IMR-90 (cell line): ENCODE results near the gene CACNA2D3. TPM values are rescaled to one million over a fixed set of nuclear protein-coding genes. Genes with fewer than 3 reads are reported as not detected.

Experiments used
- ATAC-seq: fragments of 200-7000 bp; cut with Tn5 transposase; 2 replicates; pipeline ENCODE4 v1.9.1; 2020; ENCODE audit warnings: low read depth, mild to moderate bottlenecking, moderate library complexity
- BruUV-seq: library from RNA; stranded (reverse); fragments of 400-500 nt; replicated peaks from 2 replicates; lab custom pipeline; 2021; lab: Mats Ljungman, UMichigan
- CTCF ChIA-PET: fragments of 300-600 bp; formaldehyde crosslinking; extraction: SDS; loops from one replicate; lab custom pipeline; 2021; ENCODE audit warnings: antibody characterized with exemption; lab: Yijun Ruan, JAX
- POLR2A ChIA-PET: fragments of 300-600 bp; sonication (Branson Sonifier 250); formaldehyde crosslinking; loops from one replicate; lab custom pipeline; 2022; ENCODE audit warnings: antibody characterized with exemption; ENCODE audit not compliant: unreplicated experiment; lab: Charles Lee
- DNase-seq: peaks from one replicate; pipeline ENCODE4 v3.0.0; 2013
- H2AFZ ChIP-seq: replicated peaks from 2 replicates; pipeline ENCODE3; 2013; ENCODE audit warnings: low read length, mild to moderate bottlenecking; ENCODE audit not compliant: poor library complexity
- H2AK5ac ChIP-seq: 2 replicates; pipeline ENCODE4 v1.6.1; 2013; ENCODE audit warnings: low read depth, low read length, inconsistent platforms
- H2AK9ac ChIP-seq: replicated peaks from 2 replicates; pipeline ENCODE3; 2013; ENCODE audit warnings: mild to moderate bottlenecking, low read depth, low read length, moderate library complexity; ENCODE audit not compliant: poor library complexity
- H2BK120ac ChIP-seq: 2 replicates; pipeline ENCODE4 v1.6.1; 2013; ENCODE audit warnings: low read depth, low read length, inconsistent platforms
- H2BK15ac ChIP-seq: 3 replicates; pipeline ENCODE4 v1.6.1; 2013; ENCODE audit warnings: low read depth, low read length, inconsistent platforms
- H2BK20ac ChIP-seq: 2 replicates; pipeline ENCODE4 v1.6.1; 2013; ENCODE audit warnings: low read depth, mild to moderate bottlenecking, inconsistent platforms, low read length, moderate library complexity
- H2BK5ac ChIP-seq: 2 replicates; pipeline ENCODE4 v1.6.1; 2013; ENCODE audit warnings: mild to moderate bottlenecking, low read depth, low read length, inconsistent platforms; ENCODE audit not compliant: poor library complexity, severe bottlenecking
- H3K14ac ChIP-seq: replicated peaks from 2 replicates; pipeline ENCODE4 v1.6.1; 2013; ENCODE audit warnings: low read depth, low read length, inconsistent platforms
- H3K18ac ChIP-seq: 2 replicates; pipeline ENCODE4 v1.6.1; 2013; ENCODE audit warnings: low read depth, low read length, control low read depth
- H3K23ac ChIP-seq: 2 replicates; pipeline ENCODE4 v1.6.1; 2013; ENCODE audit warnings: low read depth, low read length, inconsistent platforms
- H3K27ac ChIP-seq: 2 replicates; pipeline ENCODE4 v1.5.1; 2013; ENCODE audit warnings: mild to moderate bottlenecking, control low read depth, low read length; ENCODE audit not compliant: insufficient read depth
- H3K27me3 ChIP-seq: 2 replicates; pipeline ENCODE4 v1.6.1; 2013; ENCODE audit warnings: low read length; ENCODE audit not compliant: control insufficient read depth, insufficient read depth
- H3K36me3 ChIP-seq: 2 replicates; pipeline ENCODE4 v1.6.1; 2013; ENCODE audit warnings: low read length, mixed read lengths; ENCODE audit not compliant: control insufficient read depth, insufficient read depth
- H3K4ac ChIP-seq: 2 replicates; pipeline ENCODE4 v1.6.1; 2013; ENCODE audit warnings: low read depth, low read length, inconsistent platforms
- H3K4me1 ChIP-seq: 2 replicates; pipeline ENCODE4 v1.6.1; 2013; ENCODE audit warnings: low read length, mixed read lengths; ENCODE audit not compliant: control insufficient read depth, insufficient read depth
- H3K4me2 ChIP-seq: 2 replicates; pipeline ENCODE4 v1.6.1; 2013; ENCODE audit warnings: low read depth, mild to moderate bottlenecking, control low read depth, low read length, moderate library complexity
- H3K4me3 ChIP-seq: 2 replicates; pipeline ENCODE4 v1.5.1; 2013; ENCODE audit warnings: low read depth, mild to moderate bottlenecking, control low read depth, low read length, moderate library complexity; ENCODE audit not compliant: insufficient read depth
- H3K56ac ChIP-seq: 2 replicates; pipeline ENCODE4 v1.6.1; 2013; ENCODE audit warnings: low read length, inconsistent platforms; ENCODE audit not compliant: insufficient read depth; ENCODE audit errors: extremely low read depth
- H3K79me1 ChIP-seq, 2 experiments: 2 replicates each; pipeline ENCODE4 v1.6.1; 2013; ENCODE audit warnings: low read length in 2 of 2, inconsistent platforms in 1 of 2, low read depth in 1 of 2
- H3K9ac ChIP-seq: 2 replicates; pipeline ENCODE4 v1.6.1; 2013; ENCODE audit warnings: low read depth, low read length, control low read depth
- H3K9me1 ChIP-seq: 2 replicates; pipeline ENCODE4 v1.6.1; 2013; ENCODE audit warnings: low read length, inconsistent platforms; ENCODE audit not compliant: insufficient read depth
- H3K9me3 ChIP-seq: 2 replicates; pipeline ENCODE4 v1.6.1; 2013; ENCODE audit warnings: low read length; ENCODE audit not compliant: control insufficient read depth, insufficient read depth
- H4K20me1 ChIP-seq: 2 replicates; pipeline ENCODE4 v1.6.1; 2013; ENCODE audit warnings: low read length, inconsistent platforms; ENCODE audit not compliant: insufficient read depth
- H4K5ac ChIP-seq: 2 replicates; pipeline ENCODE4 v1.6.1; 2013; ENCODE audit warnings: mild to moderate bottlenecking, low read depth, low read length, control low read depth
- H4K8ac ChIP-seq, 2 experiments: 2 replicates each; pipeline ENCODE4 v1.6.1; 2013; ENCODE audit warnings: low read depth in 2 of 2, low read length in 2 of 2, control low read depth in 1 of 2, inconsistent platforms in 1 of 2
- H4K91ac ChIP-seq: 2 replicates; pipeline ENCODE4 v1.6.1; 2013; ENCODE audit warnings: low read depth, low read length, inconsistent platforms; ENCODE audit not compliant: insufficient read depth
- BHLHE40 ChIP-seq: fragments of 150-350 bp; IDR thresholded peaks from 2 replicates; pipeline ENCODE4 v1.6.1; 2016; ENCODE audit warnings: mild to moderate bottlenecking, low read depth, low read length
- CHD1 ChIP-seq: IDR thresholded peaks from 2 replicates; pipeline ENCODE4 v1.6.1; 2012; ENCODE audit warnings: low read depth, low read length, improper control_type of control experiment
- ELK1 ChIP-seq: fragments of 150-350 bp; IDR thresholded peaks from 2 replicates; pipeline ENCODE4 v1.6.1; 2016; ENCODE audit warnings: low read depth, mild to moderate bottlenecking, low read length, moderate library complexity, borderline replicate concordance
- FOS ChIP-seq: fragments of 150-350 bp; IDR thresholded peaks from 2 replicates; pipeline ENCODE4 v1.6.1; 2016; ENCODE audit warnings: low read depth, low read length
- MAFK ChIP-seq: IDR thresholded peaks from 2 replicates; pipeline ENCODE4 v1.6.1; 2012; ENCODE audit warnings: low read depth, low read length, improper control_type of control experiment
- MAZ ChIP-seq: IDR thresholded peaks from 2 replicates; pipeline ENCODE4 v1.6.1; 2012; ENCODE audit warnings: low read depth, mild to moderate bottlenecking, low read length, improper control_type of control experiment, moderate library complexity, borderline replicate concordance
- NFE2L2 ChIP-seq: fragments of 150-350 bp; IDR thresholded peaks from 2 replicates; pipeline ENCODE4 v1.6.1; 2016; ENCODE audit warnings: low read depth, mild to moderate bottlenecking, low read length
- POLR2A ChIP-seq: IDR thresholded peaks from 2 replicates; pipeline ENCODE4 v1.6.1; 2012; ENCODE audit warnings: mild to moderate bottlenecking, low read depth, low read length
- RAD21 ChIP-seq: IDR thresholded peaks from 2 replicates; pipeline ENCODE4 v1.6.1; 2012; ENCODE audit warnings: low read length, improper control_type of control experiment
- RFX5 ChIP-seq: IDR thresholded peaks from 2 replicates; pipeline ENCODE4 v1.8.0; 2012; ENCODE audit warnings: low read depth, mild to moderate bottlenecking, low read length, moderate library complexity
- SMC3 ChIP-seq: fragments of 150-350 bp; IDR thresholded peaks from 2 replicates; pipeline ENCODE4 v1.6.1; 2016; ENCODE audit warnings: low read depth, mild to moderate bottlenecking, antibody characterized with exemption, low read length, moderate library complexity
- WGBS, 2 experiments: methylation state at CpG; one replicate each; pipeline versions ENCODE4 v1.1.5 to v1.1.7; 2013; ENCODE audit warnings: missing lambda C conversion rate in 2 of 2; ENCODE audit not compliant: insufficient read length in 1 of 2; ENCODE audit errors: extremely low coverage in 2 of 2; 5-methylcytosine and 5-hydroxymethylcytosine counted together
- dilution Hi-C: fragments of 300-500 bp; cut with HindIII; formaldehyde crosslinking; loops from one replicate; pipeline ENCODE4 v1.14.3; 2018; ENCODE audit warnings: low sequenced_read_pairs; ENCODE audit not compliant: unreplicated experiment
- in situ Hi-C: fragments of 300-500 bp; cut with MboI; formaldehyde crosslinking; loops from 3 replicates; pipeline ENCODE4 v1.14.3; 2019; ENCODE audit warnings: low sequenced_read_pairs, inconsistent platforms, mixed read lengths
- intact Hi-C: fragments of 100-400 bp; cut with micrococcal nuclease; formaldehyde crosslinking; loops from 2 replicates; pipeline ENCODE4 v1.10.0; 2022
- polyA plus RNA-seq, 3 experiments: library from polyadenylated mRNA; depleted of rRNA; stranded (reverse); fragments of >200 nt; gene quantifications; 2 replicates each; pipeline ENCODE4 v1.2.3, GENCODE V29; 2012; ENCODE audit warnings: low replicate concordance in 1 of 3
- total RNA-seq: library from RNA; depleted of rRNA; stranded (reverse); fragments of >200 nt; gene quantifications from 2 replicates; pipeline ENCODE4 v1.2.3, GENCODE V29; 2012
- TF ChIP-seq, protein P1 (sequence below): conservative IDR thresholded peaks from 2 replicates; pipeline ENCODE4 v1.5.1; 2012; ENCODE audit warnings: mild to moderate bottlenecking, low read depth, low read length, improper control_type of control experiment
- TF ChIP-seq, protein P2 (sequence below): fragments of 150-350 bp; IDR thresholded peaks from 2 replicates; pipeline ENCODE4 v1.6.1; 2017; ENCODE audit warnings: mild to moderate bottlenecking, antibody characterized with exemption, low read length, low read depth

CACNA2D3 gene
- total and polyA plus RNA-seq, 2 of the 4 experiments (the other 2 are of a cell fraction), result 0.36 to 0.41 TPM

DNA sequence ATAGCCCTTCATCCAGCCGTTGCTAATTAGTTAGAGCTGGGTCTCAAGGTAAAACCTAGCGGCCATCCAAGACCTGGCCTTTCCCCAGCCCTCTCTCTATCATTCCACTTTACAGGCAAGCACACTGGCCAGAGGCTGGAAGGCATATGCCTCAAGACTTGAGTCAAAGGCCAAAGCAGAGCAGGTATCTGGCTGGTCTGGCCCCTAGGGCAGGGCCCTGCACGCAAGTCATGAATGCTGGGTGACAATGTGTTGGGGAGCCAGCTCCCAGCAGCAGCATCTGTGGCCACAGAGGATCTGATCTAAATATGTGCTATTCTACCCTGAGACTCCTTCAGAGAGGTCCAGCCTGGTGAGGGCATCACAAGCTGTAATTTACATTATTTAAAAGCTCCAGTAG is 691.9 kb downstream of the CACNA2D3 start:
- no peak overlapping the region for H2BK5ac ChIP-seq
- H3K4me1 ChIP-seq, result peaks cover 10% of the 10 kb centered on the region
- BruUV-seq, result no TSS peak
- H3K27me3 ChIP-seq, result peaks cover 3% of the 10 kb centered on the region; the same call in 1 of the 2 replicates
- no peak overlapping the region for H2BK15ac ChIP-seq
- H3K36me3 ChIP-seq, result no peaks in the 10 kb centered on the region
- H3K9ac ChIP-seq, result no peak overlapping the region
- no peak overlapping the region for H2BK20ac ChIP-seq
- in situ Hi-C loops (no loop called here), dilution Hi-C loops (no loop called here), intact Hi-C loops (no loop called here)
- ATAC-seq (no peak), DNase-seq (no peak)
- H4K8ac ChIP-seq, result no peak overlapping the region
- H3K9me1 ChIP-seq, result 0 out of 2 replicates have a peak, but pooled peaks cover 2% of the 10 kb centered on the region
- no peak overlapping the region for H2AK9ac ChIP-seq
- H3K4me2 ChIP-seq, result no peak overlapping the region
- H3K79me1 ChIP-seq, result no peaks in the 10 kb centered on the region
- no peak overlapping the region for H2AK5ac ChIP-seq
- H4K20me1 ChIP-seq, result no peaks in the 10 kb centered on the region
- WGBS, 2 experiments, result 40% methylated on average over 1 of the region's 3 CpGs; no CpG with 5 or more reads in 1 of the 2 experiments
- no peaks in the 10 kb centered on the region for H3K9me3 ChIP-seq
- ChIA-PET CTCF (no interaction called here), POLR2A (no interaction called here)
- H3K4me3 ChIP-seq, result no peak overlapping the region
- no peak overlapping the region for H2BK120ac ChIP-seq
- H3K56ac ChIP-seq, result no peak overlapping the region
- H4K91ac ChIP-seq, result peak overlapping the region; percentile 16; the same call in 1 of the 2 replicates
- no peak overlapping the region for H2AFZ ChIP-seq
- H3K23ac ChIP-seq, result no peak overlapping the region
- H3K27ac ChIP-seq, result no peak overlapping the region
- no peak overlapping the region for H4K5ac ChIP-seq
- H3K14ac ChIP-seq, result no peak overlapping the region
- H3K18ac ChIP-seq, result peak overlapping the region; percentile 42; the same call in 1 of the 2 replicates
- H3K4ac ChIP-seq, result no peak overlapping the region; the same call in 1 of the 2 replicates
- TF ChIP-seq RFX5 (no peak), RAD21 (no peak), NFE2L2 (no peak), POLR2A (no peak), FOS (no peak), ELK1 (no peak), CHD1 (no peak), SMC3 (no peak), MAFK (no peak), BHLHE40 (no peak), MAZ (no peak)
- TF ChIP-seq, protein P1, sequence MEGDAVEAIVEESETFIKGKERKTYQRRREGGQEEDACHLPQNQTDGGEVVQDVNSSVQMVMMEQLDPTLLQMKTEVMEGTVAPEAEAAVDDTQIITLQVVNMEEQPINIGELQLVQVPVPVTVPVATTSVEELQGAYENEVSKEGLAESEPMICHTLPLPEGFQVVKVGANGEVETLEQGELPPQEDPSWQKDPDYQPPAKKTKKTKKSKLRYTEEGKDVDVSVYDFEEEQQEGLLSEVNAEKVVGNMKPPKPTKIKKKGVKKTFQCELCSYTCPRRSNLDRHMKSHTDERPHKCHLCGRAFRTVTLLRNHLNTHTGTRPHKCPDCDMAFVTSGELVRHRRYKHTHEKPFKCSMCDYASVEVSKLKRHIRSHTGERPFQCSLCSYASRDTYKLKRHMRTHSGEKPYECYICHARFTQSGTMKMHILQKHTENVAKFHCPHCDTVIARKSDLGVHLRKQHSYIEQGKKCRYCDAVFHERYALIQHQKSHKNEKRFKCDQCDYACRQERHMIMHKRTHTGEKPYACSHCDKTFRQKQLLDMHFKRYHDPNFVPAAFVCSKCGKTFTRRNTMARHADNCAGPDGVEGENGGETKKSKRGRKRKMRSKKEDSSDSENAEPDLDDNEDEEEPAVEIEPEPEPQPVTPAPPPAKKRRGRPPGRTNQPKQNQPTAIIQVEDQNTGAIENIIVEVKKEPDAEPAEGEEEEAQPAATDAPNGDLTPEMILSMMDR, result no peak
- TF ChIP-seq, protein P2, sequence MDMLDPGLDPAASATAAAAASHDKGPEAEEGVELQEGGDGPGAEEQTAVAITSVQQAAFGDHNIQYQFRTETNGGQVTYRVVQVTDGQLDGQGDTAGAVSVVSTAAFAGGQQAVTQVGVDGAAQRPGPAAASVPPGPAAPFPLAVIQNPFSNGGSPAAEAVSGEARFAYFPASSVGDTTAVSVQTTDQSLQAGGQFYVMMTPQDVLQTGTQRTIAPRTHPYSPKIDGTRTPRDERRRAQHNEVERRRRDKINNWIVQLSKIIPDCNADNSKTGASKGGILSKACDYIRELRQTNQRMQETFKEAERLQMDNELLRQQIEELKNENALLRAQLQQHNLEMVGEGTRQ, result no peak
